Measurements from ENCODE around the gene ZNF526.

DNA sequence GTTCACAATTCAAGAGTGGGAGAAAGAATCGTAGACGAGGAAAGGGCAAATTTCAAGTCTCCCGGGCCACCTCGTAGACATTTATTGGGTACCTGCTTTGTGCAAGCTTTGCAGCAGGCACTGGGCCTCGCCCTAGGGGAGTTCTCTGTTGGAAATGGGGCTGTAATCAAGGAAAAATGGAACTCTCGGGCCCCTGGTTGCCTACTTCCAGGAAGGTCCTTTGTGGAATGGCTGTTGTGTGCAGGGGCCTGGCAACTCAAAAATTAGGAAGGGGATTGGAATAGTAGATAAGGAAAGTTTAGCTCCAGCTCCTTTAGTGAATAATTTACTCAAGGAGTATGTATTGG, 612 bp downstream of the ZNF526 start:
- TF ChIP-seq E2F6 (IDR thresholded peaks at IDR 0.05; ENCODE audit: borderline replicate concordance in 1 of 2, extremely low read depth in 1 of 2, insufficient read depth in 1 of 2, insufficient read length in 1 of 2, low read depth in 1 of 2, low read length in 1 of 2, poor library complexity in 1 of 2, severe bottlenecking in 1 of 2) (no peak), SMC3 (conservative IDR thresholded peaks at IDR 0.05; ENCODE audit: insufficient read depth, low read depth, low read length) (no peak), EP300 (IDR thresholded peaks at IDR 0.05; ENCODE audit: low read length) (no peak), MAX (CRISPR knock-in tag; IDR thresholded peaks at IDR 0.05) (no peak), POLR2AphosphoS5 (IDR thresholded peaks at IDR 0.05; ENCODE audit: control insufficient read depth, insufficient read depth, low read depth, low read length) (no peak), LEF1 (IDR thresholded peaks at IDR 0.05) (no peak), ZNF584 (CRISPR knock-in tag; IDR thresholded peaks at IDR 0.05; ENCODE audit: low read depth) (no peak)
- TF ChIP-seq, protein P1, sequence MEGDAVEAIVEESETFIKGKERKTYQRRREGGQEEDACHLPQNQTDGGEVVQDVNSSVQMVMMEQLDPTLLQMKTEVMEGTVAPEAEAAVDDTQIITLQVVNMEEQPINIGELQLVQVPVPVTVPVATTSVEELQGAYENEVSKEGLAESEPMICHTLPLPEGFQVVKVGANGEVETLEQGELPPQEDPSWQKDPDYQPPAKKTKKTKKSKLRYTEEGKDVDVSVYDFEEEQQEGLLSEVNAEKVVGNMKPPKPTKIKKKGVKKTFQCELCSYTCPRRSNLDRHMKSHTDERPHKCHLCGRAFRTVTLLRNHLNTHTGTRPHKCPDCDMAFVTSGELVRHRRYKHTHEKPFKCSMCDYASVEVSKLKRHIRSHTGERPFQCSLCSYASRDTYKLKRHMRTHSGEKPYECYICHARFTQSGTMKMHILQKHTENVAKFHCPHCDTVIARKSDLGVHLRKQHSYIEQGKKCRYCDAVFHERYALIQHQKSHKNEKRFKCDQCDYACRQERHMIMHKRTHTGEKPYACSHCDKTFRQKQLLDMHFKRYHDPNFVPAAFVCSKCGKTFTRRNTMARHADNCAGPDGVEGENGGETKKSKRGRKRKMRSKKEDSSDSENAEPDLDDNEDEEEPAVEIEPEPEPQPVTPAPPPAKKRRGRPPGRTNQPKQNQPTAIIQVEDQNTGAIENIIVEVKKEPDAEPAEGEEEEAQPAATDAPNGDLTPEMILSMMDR (IDR thresholded peaks at IDR 0.05 in 2 of 3, conservative IDR thresholded peaks at IDR 0.05 in 1 of 3; ENCODE audit: insufficient read depth in 2 of 3, low read depth in 1 of 3, low read length in 3 of 3) = no peak

All from K562 (cell line).